K562 (cell line): ENCODE results near the gene SIX6. TPM values are rescaled to one million over a fixed set of nuclear protein-coding genes. Genes with fewer than 3 reads are reported as not detected.

Source experiments
- ATAC-seq: fragments of 200-7000 bp; cut with Tn5 transposase; 3 replicates; pipeline ENCODE4 v1.9.1; 2020; ENCODE audit warnings: moderate library complexity
- BruUV-seq: library from RNA; stranded (reverse); fragments of 400-500 nt; replicated peaks from 2 replicates; lab custom pipeline; 2021; lab: Mats Ljungman, UMichigan
- CTCF ChIA-PET: fragments of 300-600 bp; formaldehyde crosslinking; extraction: SDS; loops from one replicate; lab custom pipeline; 2021; ENCODE audit warnings: low intra/inter-chr PET ratio; lab: Yijun Ruan, JAX
- POLR2A ChIA-PET: fragments of 300-600, 350-650 bp; sonication (Branson Sonifier 250); formaldehyde crosslinking; extraction: SDS; loops from one replicate; lab custom pipeline; 2021; ENCODE audit warnings: antibody characterized with exemption, inconsistent platforms; lab: Yijun Ruan, JAX
- DNase-seq, 4 experiments: peaks; one replicate each; pipeline versions ENCODE4 v3.0.0 to v3.0.0-alpha.2; 2011 to 2018; ENCODE audit warnings: low spot score in 3 of 4, mixed read lengths in 3 of 4; ENCODE audit errors: extremely low read depth in 1 of 4
- FAIRE-seq: peaks from 2 replicates; lab custom pipeline; 2011; peaks lifted over from hg19 to GRCh38; lab: Jason Lieb, UNC
- H2AFZ ChIP-seq: 2 replicates; pipeline ENCODE4 v1.6.0; 2011; ENCODE audit warnings: low read depth, low read length, control low read depth, inconsistent platforms
- H3K27ac ChIP-seq: fragments of 200-600 bp; 3 replicates; pipeline ENCODE4 v1.8.0; 2011; ENCODE audit warnings: low read depth, mild to moderate bottlenecking, control low read depth, inconsistent platforms, low read length, moderate library complexity, mixed read lengths; ENCODE audit errors: extremely low read depth
- H3K27me3 ChIP-seq, 2 experiments: fragments of 300-600 bp in 1 of 2; 2 replicates in 1 of 2; 3 replicates in 1 of 2; pipeline versions ENCODE4 v1.6.0 to v1.8.0; 2011; ENCODE audit warnings: inconsistent platforms in 2 of 2, low read length in 2 of 2, mild to moderate bottlenecking in 1 of 2, mixed read lengths in 1 of 2, moderate library complexity in 1 of 2; ENCODE audit not compliant: control insufficient read depth in 2 of 2, insufficient read depth in 2 of 2
- H3K36me3 ChIP-seq: fragments of 300-600 bp; 3 replicates; pipeline ENCODE4 v1.8.0; 2011; ENCODE audit warnings: mild to moderate bottlenecking, low read length, inconsistent platforms; ENCODE audit not compliant: control insufficient read depth, insufficient read depth
- H3K4me1 ChIP-seq, 2 experiments: fragments of 200-600 bp in 1 of 2; replicated peaks in 1 of 2; 2 replicates in 1 of 2; 3 replicates in 1 of 2; pipeline versions ENCODE4 v1.5.1 to v1.8.0; 2011; ENCODE audit warnings: inconsistent platforms in 2 of 2, low read length in 2 of 2, mild to moderate bottlenecking in 1 of 2, mixed read lengths in 1 of 2, moderate library complexity in 1 of 2; ENCODE audit not compliant: control insufficient read depth in 2 of 2, insufficient read depth in 2 of 2
- H3K4me2 ChIP-seq: 2 replicates; pipeline ENCODE4 v1.6.1; 2011; ENCODE audit warnings: low read length, control low read depth, inconsistent platforms, mixed read lengths; ENCODE audit not compliant: insufficient read depth
- H3K4me3 ChIP-seq: fragments of 200-600 bp; sonication (generic), shearing (Covaris generic); 2 replicates; pipeline ENCODE4 v1.5.1; 2016; ENCODE audit warnings: control low read depth, inconsistent platforms
- H3K79me2 ChIP-seq: fragments of 200-600 bp; 3 replicates; pipeline ENCODE4 v1.8.0; 2011; ENCODE audit warnings: low read length, inconsistent platforms; ENCODE audit not compliant: control insufficient read depth, insufficient read depth
- H3K9ac ChIP-seq, 2 experiments: 2 replicates each; pipeline versions ENCODE4 v1.6.0 to v1.6.1; 2011; ENCODE audit warnings: low read depth in 2 of 2, low read length in 2 of 2, control low read depth in 1 of 2, inconsistent platforms in 1 of 2, mild to moderate bottlenecking in 1 of 2, mixed read lengths in 1 of 2; ENCODE audit not compliant: insufficient read depth in 1 of 2
- H3K9me1 ChIP-seq: one replicate; pipeline ENCODE4 v1.6.0; 2011; ENCODE audit warnings: inconsistent platforms, mild to moderate bottlenecking, low read length, moderate library complexity; ENCODE audit not compliant: control insufficient read depth, insufficient read depth
- H3K9me3 ChIP-seq: replicated peaks from 2 replicates; pipeline ENCODE4 v1.5.1; 2011; ENCODE audit warnings: low read depth, low read length, inconsistent platforms; ENCODE audit not compliant: control insufficient read depth, insufficient read depth
- H4K20me1 ChIP-seq: replicated peaks from 2 replicates; pipeline ENCODE4 v1.6.1; 2011; ENCODE audit warnings: low read length, inconsistent platforms, mixed read lengths; ENCODE audit not compliant: control insufficient read depth, insufficient read depth
- CTCF ChIP-seq, 3 experiments: IDR thresholded peaks in 2 of 3; conservative IDR thresholded peaks in 1 of 3; 2 replicates each; pipeline ENCODE4 v1.5.1; 2011 to 2012; ENCODE audit warnings: low read length in 3 of 3, mild to moderate bottlenecking in 3 of 3, control low read depth in 2 of 3, improper control_type of control experiment in 1 of 3, inconsistent platforms in 1 of 3, low read depth in 1 of 3, mixed read lengths in 1 of 3, moderate library complexity in 1 of 3; ENCODE audit not compliant: insufficient read depth in 2 of 3
- PKNOX1 ChIP-seq: fragments of 450-650 bp; IDR thresholded peaks from 2 replicates; pipeline ENCODE4 v1.6.1; 2016
- SMAD2 ChIP-seq: fragments of 150-350 bp; IDR thresholded peaks from 2 replicates; pipeline ENCODE4 v1.6.1; 2014; ENCODE audit warnings: low read depth, mild to moderate bottlenecking, low read length
- WGBS: fragments of 100-300 bp; shearing (Covaris generic); methylation state at CpG from one replicate; pipeline ENCODE4 v1.1.6; 2016; ENCODE audit warnings: low coverage, mixed read lengths; ENCODE audit not compliant: insufficient coverage; ENCODE audit errors: missing lambda C conversion rate; 5-methylcytosine and 5-hydroxymethylcytosine counted together
- in situ Hi-C: fragments of 300-500 bp; cut with MboI; formaldehyde crosslinking; loops from 4 replicates; pipeline ENCODE4 v1.15.0; 2018; ENCODE audit warnings: inconsistent platforms, mixed read lengths
- intact Hi-C: fragments of 100-400 bp; cut with micrococcal nuclease; formaldehyde crosslinking; loops from 2 replicates; pipeline ENCODE4 v1.14.2; 2022
- polyA plus RNA-seq, 8 experiments: library from polyadenylated mRNA; depleted of rRNA in 4 of 8; stranded (reverse) in 5 of 8; unstranded in 3 of 8; fragments of >200 nt; fragmentation: Nextera tagmentation in 2 of 8; fragmentation: Illumina TruSeq in 1 of 8; extraction: Ambion mirVana in 2 of 8; extraction: Trizol in 1 of 8; gene quantifications; 2 replicates each; pipeline versions ENCODE4 v1.2.1 to v1.2.3, GENCODE V29; 2011 to 2014; ENCODE audit warnings: inconsistent platforms in 1 of 8, missing spikeins in 1 of 8
- total RNA-seq, 7 experiments: library from RNA; depleted of rRNA in 6 of 7; stranded (reverse); fragments of >200 nt in 6 of 7; fragmentation: Illumina TruSeq in 2 of 7; extraction: Trizol in 2 of 7; gene quantifications; 2 replicates each; pipeline versions ENCODE4 v1.2.1 to v1.2.3, GENCODE V29; 2011 to 2021; ENCODE audit warnings: low replicate concordance in 1 of 7
- TF ChIP-seq, protein P1 (sequence below): sonication (generic); IDR thresholded peaks from 2 replicates; pipeline ENCODE4 v1.6.1; 2016

The SIX6 gene
- total and polyA plus RNA-seq, 9 of the 15 experiments (the other 6 are each of a cell fraction or from before 2014, with no cell fraction given): not detected

- no peaks in the 10 kb centered on the region for H3K79me2 ChIP-seq
- DNase-seq (no peak), ATAC-seq (no peak), FAIRE-seq (no peak)
- no peak overlapping the region for H3K9ac ChIP-seq
- H3K9me3 ChIP-seq: no peaks in the 10 kb centered on the region
- no peaks in the 10 kb centered on the region for H3K36me3 ChIP-seq
- no peak overlapping the region for H3K4me2 ChIP-seq
- H3K4me3 ChIP-seq: no peak overlapping the region
- H2AFZ ChIP-seq: no peak overlapping the region
- in situ Hi-C loops: no loop called here
- peaks cover 21 to 54% of the 10 kb centered on the region in 2 experiments; a peak in 4 of 5 replicates for H3K27me3 ChIP-seq
- ChIA-PET CTCF (no interaction called here), POLR2A (no interaction called here)
- intact Hi-C loops: no loop called here
- no peaks in the 10 kb centered on the region for H4K20me1 ChIP-seq
- WGBS: 14% methylated on average over 34 of the region's 48 CpGs
- TF ChIP-seq, protein P1, sequence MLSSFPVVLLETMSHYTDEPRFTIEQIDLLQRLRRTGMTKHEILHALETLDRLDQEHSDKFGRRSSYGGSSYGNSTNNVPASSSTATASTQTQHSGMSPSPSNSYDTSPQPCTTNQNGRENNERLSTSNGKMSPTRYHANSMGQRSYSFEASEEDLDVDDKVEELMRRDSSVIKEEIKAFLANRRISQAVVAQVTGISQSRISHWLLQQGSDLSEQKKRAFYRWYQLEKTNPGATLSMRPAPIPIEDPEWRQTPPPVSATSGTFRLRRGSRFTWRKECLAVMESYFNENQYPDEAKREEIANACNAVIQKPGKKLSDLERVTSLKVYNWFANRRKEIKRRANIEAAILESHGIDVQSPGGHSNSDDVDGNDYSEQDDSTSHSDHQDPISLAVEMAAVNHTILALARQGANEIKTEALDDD: no peak
- TF ChIP-seq PKNOX1: no peak
- no peak for TF ChIP-seq SMAD2
- no peak for TF ChIP-seq CTCF (IDR thresholded peaks at IDR 0.05 in 2 of 3, conservative IDR thresholded peaks at IDR 0.05 in 1 of 3; ENCODE audit: insufficient read depth in 2 of 3, low read depth in 1 of 3, low read length in 3 of 3)
- BruUV-seq: no TSS peak
- no peaks in the 10 kb centered on the region for H3K9me1 ChIP-seq
- no peak overlapping the region for H3K27ac ChIP-seq
- H3K4me1 ChIP-seq: peaks cover 0 to 17% of the 10 kb centered on the region in 2 experiments; a peak in 1 of 5 replicates
Observed at GRCh38 chr14:60506985-60507829, 1.7 kb upstream of the SIX6 start.
